ENCODE data around the gene ITGA3.

Gene ITGA3

GRCh38 chr17:50055426-50056216 lies at the start of gene ITGA3:
Gene ITGA3, plus strand, starts transcription at chr17:50056110. Its CDS starts 330 bp downstream, at chr17:50056440.
- DNase-seq (ENCODE audit: low read depth in 3 of 3, low spot score in 1 of 3): peak in 2 of 3 donors; percentile 18 to 46

GRCh38 chr17:50009282-50009681 lies 46.6 kb upstream of the ITGA3 start:
- no peak for DNase-seq (ENCODE audit: low read depth in 3 of 3, low spot score in 1 of 3)

GRCh38 chr17:50013079-50013478 lies 42.8 kb upstream of the ITGA3 start:
- no peak for DNase-seq (ENCODE audit: low read depth in 3 of 3, low spot score in 1 of 3)

GRCh38 chr17:50014471-50015088 lies 41.3 kb upstream of the ITGA3 start:
- DNase-seq (ENCODE audit: low read depth in 3 of 3, low spot score in 1 of 3): no peak

GRCh38 chr17:50015146-50015545 lies 40.8 kb upstream of the ITGA3 start:
- DNase-seq (ENCODE audit: low read depth in 3 of 3, low spot score in 1 of 3): no peak

- DNase-seq (ENCODE audit: low read depth in 3 of 3, low spot score in 1 of 3): no peak
Observed at GRCh38 chr17:50018909-50019308, 37.0 kb upstream of the ITGA3 start.

- DNase-seq (ENCODE audit: low read depth in 3 of 3, low spot score in 1 of 3): no peak
Observed at GRCh38 chr17:50020841-50021599, 34.9 kb upstream of the ITGA3 start.

- no peak for DNase-seq (ENCODE audit: low read depth in 3 of 3, low spot score in 1 of 3)
Observed at GRCh38 chr17:50021681-50022370, 34.1 kb upstream of the ITGA3 start.

GRCh38 chr17:50022463-50023130 lies 33.3 kb upstream of the ITGA3 start:
- no peak for DNase-seq (ENCODE audit: low read depth in 3 of 3, low spot score in 1 of 3)

GRCh38 chr17:50023520-50023919 lies 32.4 kb upstream of the ITGA3 start:
- DNase-seq (ENCODE audit: low read depth in 3 of 3, low spot score in 1 of 3): no peak

- DNase-seq (ENCODE audit: low read depth in 3 of 3, low spot score in 1 of 3): no peak
Observed at GRCh38 chr17:50024808-50025207, 31.1 kb upstream of the ITGA3 start.

GRCh38 chr17:50026046-50026675 lies 29.7 kb upstream of the ITGA3 start:
- no peak for DNase-seq (ENCODE audit: low read depth in 3 of 3, low spot score in 1 of 3)

GRCh38 chr17:50026837-50027171 lies 29.1 kb upstream of the ITGA3 start:
- DNase-seq (ENCODE audit: low read depth in 3 of 3, low spot score in 1 of 3): peak; percentile 32 to 79 (median 62)

- no peak for DNase-seq (ENCODE audit: low read depth in 3 of 3, low spot score in 1 of 3)
Observed at GRCh38 chr17:50027172-50027880, 28.6 kb upstream of the ITGA3 start.

GRCh38 chr17:50027881-50028735 lies 27.8 kb upstream of the ITGA3 start:
- no peak for DNase-seq (ENCODE audit: low read depth in 3 of 3, low spot score in 1 of 3)

GRCh38 chr17:50028736-50029120 lies 27.2 kb upstream of the ITGA3 start:
- DNase-seq (ENCODE audit: low read depth in 3 of 3, low spot score in 1 of 3): no peak

- DNase-seq (ENCODE audit: low read depth in 3 of 3, low spot score in 1 of 3): no peak
Observed at GRCh38 chr17:50029185-50029584, 26.7 kb upstream of the ITGA3 start.

- DNase-seq (ENCODE audit: low read depth in 3 of 3, low spot score in 1 of 3): no peak
Observed at GRCh38 chr17:50033316-50033715, 22.6 kb upstream of the ITGA3 start.

All from stimulated activated CD4-positive, alpha-beta T cell treated with anti-CD3 and anti-CD28 coated beads, TNF-alpha, amount 100 ng/mL, for 1 hour (primary cell).